Sigmoid colon (tissue), 7 donors: ENCODE data around the gene HS1BP3. TPM values are rescaled to one million over a fixed set of nuclear protein-coding genes. Genes with fewer than 3 reads are reported as not detected.
A peak's percentile ranks its signal among the peaks of the same experiment; 100 is the strongest.

Experiments
- DNase-seq: peaks from one replicate; pipeline ENCODE4 v3.0.0-alpha.2; 2019
- H3K27ac ChIP-seq, 4 donors: fragments of 200-600 bp; sonication (generic); one replicate each; pipeline ENCODE4 v1.5.1; 2016 to 2019; ENCODE audit warnings: mild to moderate bottlenecking in 1 of 4
- H3K27me3 ChIP-seq, 3 donors: fragments of 200-600 bp; sonication (generic); one replicate each; pipeline ENCODE4 v1.5.1; 2019; ENCODE audit warnings: mild to moderate bottlenecking in 1 of 3
- H3K36me3 ChIP-seq, 4 donors: fragments of 200-600 bp; sonication (generic); one replicate each; pipeline ENCODE4 v1.5.1; 2016 to 2019
- H3K4me1 ChIP-seq, 4 donors: fragments of 200-600 bp; sonication (generic); one replicate each; pipeline ENCODE4 v1.5.1; 2017 to 2019
- H3K4me3 ChIP-seq, 4 donors: fragments of 200-600 bp; sonication (generic); one replicate each; pipeline ENCODE4 v1.5.1; 2017 to 2019; ENCODE audit warnings: mild to moderate bottlenecking in 2 of 4, moderate library complexity in 1 of 4
- H3K9me3 ChIP-seq, 4 donors: fragments of 200-600 bp in 3 of 4; sonication (generic) in 3 of 4; one replicate each; pipeline versions ENCODE4 v1.5.1 to v1.6.1; 2013 to 2019
- CTCF ChIP-seq, 4 experiments: fragments of 450-650 bp in 3 of 4; fragments of 200-600 bp in 1 of 4; IDR thresholded peaks; one replicate each; pipeline ENCODE4 v1.5.1; 2016 to 2019; ENCODE audit warnings: antibody characterized with exemption in 4 of 4, mild to moderate bottlenecking in 3 of 4, moderate library complexity in 2 of 4
- EP300 ChIP-seq, 4 donors: sonication (generic); formaldehyde crosslinking; IDR thresholded peaks; one replicate each; pipeline ENCODE4 v1.6.1; 2017; ENCODE audit warnings: antibody characterized with exemption in 4 of 4
- POLR2A ChIP-seq, 2 donors: fragments of 450-650 bp; IDR thresholded peaks; one replicate each; pipeline ENCODE4 v1.6.1; 2016; ENCODE audit warnings: antibody characterized with exemption in 2 of 2, mild to moderate bottlenecking in 2 of 2, moderate library complexity in 2 of 2
- POLR2AphosphoS5 ChIP-seq, 4 donors: sonication (generic); formaldehyde crosslinking; IDR thresholded peaks; one replicate each; pipeline ENCODE4 v1.6.1; 2017; ENCODE audit warnings: antibody characterized with exemption in 4 of 4
- WGBS, 2 donors: extraction: QIAGEN DNeasy Blood & Tissue Kit; methylation state at CpG; one replicate each; pipeline ENCODE4 v1.1.7; 2013; 5-methylcytosine and 5-hydroxymethylcytosine counted together
- intact Hi-C: fragments of 100-400 bp; cut with DNase I; formaldehyde crosslinking; loops from one replicate; pipeline ENCODE4 v1.15.1; 2023
- polyA plus RNA-seq, 3 donors: library from polyadenylated mRNA; stranded (reverse); fragments of 200-250 nt; gene quantifications; one replicate each; pipeline ENCODE4 v1.2.3, GENCODE V29; 2013
- total RNA-seq, 4 donors: library from RNA; depleted of rRNA; stranded (reverse); fragments of >200 nt; gene quantifications; one replicate each; pipeline ENCODE4 v1.1.0, GENCODE V29; 2016
- donor health status: healthy with polysubstance abuse.
- donor health status: Bipolar disorder and iron deficiency.
- donor health status: healthy.

Gene HS1BP3
- total and polyA plus RNA-seq, 7 donors = 25.2 to 54.6 (median 32.6) TPM

GRCh38 chr2:20596973-20597859, 53.7 kb downstream of the HS1BP3 start:
- H3K9me3 ChIP-seq = no peaks in the 10 kb centered on the region
- H3K4me1 ChIP-seq = peaks cover 0 to 54% (median 41%) of the 10 kb centered on the region in 4 donors
- DNase-seq = peak; percentile 94
- intact Hi-C loops = no loop called here
- H3K27me3 ChIP-seq = no peaks in the 10 kb centered on the region
- WGBS, 2 donors = 68% methylated on average over 9 of the region's 9 CpGs
- H3K27ac ChIP-seq = peak overlapping the region; percentile 68 to 77 (median 68)
- no peaks in the 10 kb centered on the region for H3K36me3 ChIP-seq
- TF ChIP-seq POLR2AphosphoS5 (IDR thresholded peaks at IDR 0.05) (peak; percentile 50 to 74 (median 72)), CTCF (IDR thresholded peaks at IDR 0.05) (no peak), EP300 (IDR thresholded peaks at IDR 0.05) (peak in 2 of 4 donors; percentile 59 to 72)
- H3K4me3 ChIP-seq = no peak overlapping the region

GRCh38 chr2:20596193-20596972, 54.5 kb downstream of the HS1BP3 start:
- no peak for TF ChIP-seq POLR2AphosphoS5 (IDR thresholded peaks at IDR 0.05)
- no peak for TF ChIP-seq EP300 (IDR thresholded peaks at IDR 0.05)
- no peak for TF ChIP-seq CTCF (IDR thresholded peaks at IDR 0.05)
- TF ChIP-seq POLR2A (IDR thresholded peaks at IDR 0.05) = no peak
- H3K27me3 ChIP-seq = no peaks in the 10 kb centered on the region
- 88 to 92% methylated on average over 4 of the region's 4 CpGs for WGBS, 2 donors
- no peaks in the 10 kb centered on the region for H3K36me3 ChIP-seq
- no peak overlapping the region for H3K4me3 ChIP-seq
- H3K9me3 ChIP-seq = no peaks in the 10 kb centered on the region
- peak overlapping the region; percentile 65 to 69 (median 68) for H3K27ac ChIP-seq
- intact Hi-C loops = no loop called here
- no peak for DNase-seq
- peaks cover 0 to 57% (median 41%) of the 10 kb centered on the region in 4 donors for H3K4me1 ChIP-seq

GRCh38 chr2:20595439-20596192, 55.3 kb downstream of the HS1BP3 start:
- peak; percentile 68 for DNase-seq
- 68 to 79% methylated on average over 14 of the region's 14 CpGs for WGBS, 2 donors
- Histone ChIP-seq H3K27me3 (no peaks in the 10 kb centered on the region), H3K4me3 (no peak overlapping the region), H3K36me3 (no peaks in the 10 kb centered on the region), H3K4me1 (peaks cover 0 to 65% (median 45%) of the 10 kb centered on the region in 4 donors), H3K9me3 (no peaks in the 10 kb centered on the region), H3K27ac (peak overlapping the region; percentile 65 to 69 (median 68))
- intact Hi-C loops = no loop called here
- TF ChIP-seq CTCF (IDR thresholded peaks at IDR 0.05) (no peak), EP300 (IDR thresholded peaks at IDR 0.05) (no peak), POLR2AphosphoS5 (IDR thresholded peaks at IDR 0.05) (peak in 2 of 4 donors; percentile 9 to 41), POLR2A (IDR thresholded peaks at IDR 0.05) (no peak)

GRCh38 chr2:20594957-20595356, 55.9 kb downstream of the HS1BP3 start:
- Histone ChIP-seq H3K36me3 (no peaks in the 10 kb centered on the region), H3K27ac (peak overlapping the region in 3 of 4 donors; percentile 65 to 68 (median 68)), H3K9me3 (no peaks in the 10 kb centered on the region), H3K4me1 (peaks cover 0 to 60% (median 44%) of the 10 kb centered on the region in 4 donors), H3K27me3 (no peaks in the 10 kb centered on the region), H3K4me3 (no peak overlapping the region)
- 93% methylated on average over 8 of the region's 8 CpGs for WGBS, 2 donors
- DNase-seq = peak; percentile 45
- intact Hi-C loops = no loop called here
- TF ChIP-seq CTCF (IDR thresholded peaks at IDR 0.05) = no peak
- no peak for TF ChIP-seq POLR2AphosphoS5 (IDR thresholded peaks at IDR 0.05)
- no peak for TF ChIP-seq POLR2A (IDR thresholded peaks at IDR 0.05)
- TF ChIP-seq EP300 (IDR thresholded peaks at IDR 0.05) = no peak
